GM12874 (cell line): Measurements from ENCODE around the gene SKIC8.

Experiments used
- TF ChIP-seq, protein P1 (sequence below): IDR thresholded peaks from 2 replicates; pipeline ENCODE4 v1.5.1; 2011; ENCODE audit warnings: low read depth, mild to moderate bottlenecking, control low read depth, low read length, moderate library complexity; ENCODE audit not compliant: insufficient read depth

SKIC8 gene

DNA sequence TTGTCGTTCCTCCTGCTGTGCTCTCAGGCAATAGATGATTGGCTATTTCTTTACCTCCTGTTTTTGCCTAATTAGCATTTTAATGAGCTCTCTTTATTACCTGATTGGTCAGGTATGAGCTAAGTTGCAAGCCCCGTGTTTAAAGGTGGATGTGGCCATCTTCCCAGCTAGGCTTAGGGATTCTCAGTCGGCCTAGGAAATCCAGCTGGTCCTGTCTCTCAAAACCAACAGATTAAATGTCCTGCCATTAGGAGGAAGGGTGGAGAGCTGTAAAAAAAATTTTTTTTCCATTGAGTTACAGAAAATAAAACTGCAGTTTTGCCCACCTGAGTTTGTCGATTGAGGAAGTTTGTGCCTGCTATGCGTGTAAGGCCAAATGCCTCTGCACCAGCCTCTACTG, 59.6 kb downstream of the SKIC8 start:
- TF ChIP-seq, protein P1, sequence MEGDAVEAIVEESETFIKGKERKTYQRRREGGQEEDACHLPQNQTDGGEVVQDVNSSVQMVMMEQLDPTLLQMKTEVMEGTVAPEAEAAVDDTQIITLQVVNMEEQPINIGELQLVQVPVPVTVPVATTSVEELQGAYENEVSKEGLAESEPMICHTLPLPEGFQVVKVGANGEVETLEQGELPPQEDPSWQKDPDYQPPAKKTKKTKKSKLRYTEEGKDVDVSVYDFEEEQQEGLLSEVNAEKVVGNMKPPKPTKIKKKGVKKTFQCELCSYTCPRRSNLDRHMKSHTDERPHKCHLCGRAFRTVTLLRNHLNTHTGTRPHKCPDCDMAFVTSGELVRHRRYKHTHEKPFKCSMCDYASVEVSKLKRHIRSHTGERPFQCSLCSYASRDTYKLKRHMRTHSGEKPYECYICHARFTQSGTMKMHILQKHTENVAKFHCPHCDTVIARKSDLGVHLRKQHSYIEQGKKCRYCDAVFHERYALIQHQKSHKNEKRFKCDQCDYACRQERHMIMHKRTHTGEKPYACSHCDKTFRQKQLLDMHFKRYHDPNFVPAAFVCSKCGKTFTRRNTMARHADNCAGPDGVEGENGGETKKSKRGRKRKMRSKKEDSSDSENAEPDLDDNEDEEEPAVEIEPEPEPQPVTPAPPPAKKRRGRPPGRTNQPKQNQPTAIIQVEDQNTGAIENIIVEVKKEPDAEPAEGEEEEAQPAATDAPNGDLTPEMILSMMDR, result no peak

DNA sequence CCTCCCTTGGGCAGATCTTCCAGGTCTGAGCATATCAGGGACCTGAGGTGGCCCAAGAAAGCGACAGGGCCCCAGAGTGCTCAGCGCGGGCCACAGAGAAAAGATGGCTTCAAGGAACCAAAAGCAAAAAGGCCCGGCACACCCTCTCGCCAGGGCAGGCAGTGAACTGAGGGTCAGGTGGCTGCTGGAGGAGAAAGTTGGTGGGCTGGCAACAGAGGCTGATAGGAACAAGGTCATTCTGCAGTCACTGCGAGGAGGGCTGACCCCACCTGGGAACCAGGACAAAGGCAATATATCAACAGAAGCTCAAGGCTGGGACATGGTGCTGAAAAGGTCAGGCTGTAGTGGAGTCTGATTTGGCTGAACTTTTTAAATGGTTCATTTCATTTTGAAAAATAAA, 62.3 kb downstream of the SKIC8 start:
- TF ChIP-seq, protein P1, result no peak

DNA sequence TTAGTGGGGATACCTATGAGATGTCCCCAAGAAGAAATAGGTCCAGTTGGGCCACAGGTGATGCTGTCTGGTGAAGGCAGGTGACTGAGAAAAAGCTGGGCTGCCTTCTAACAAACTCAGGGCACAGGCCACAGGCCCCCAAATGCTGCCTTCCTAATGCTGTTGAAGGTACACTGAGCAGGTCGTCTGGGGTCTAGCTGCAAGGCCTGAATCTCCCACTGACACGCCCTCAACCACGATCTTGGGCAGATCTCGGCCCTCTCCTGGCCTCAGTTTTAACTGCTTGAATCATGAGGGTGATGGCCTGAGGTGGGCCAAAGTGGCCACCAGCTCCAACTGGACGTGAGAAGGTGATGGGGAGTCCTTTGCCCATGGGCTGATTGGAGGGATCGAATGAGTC, 62.9 kb downstream of the SKIC8 start:
- TF ChIP-seq, protein P1, result no peak

DNA sequence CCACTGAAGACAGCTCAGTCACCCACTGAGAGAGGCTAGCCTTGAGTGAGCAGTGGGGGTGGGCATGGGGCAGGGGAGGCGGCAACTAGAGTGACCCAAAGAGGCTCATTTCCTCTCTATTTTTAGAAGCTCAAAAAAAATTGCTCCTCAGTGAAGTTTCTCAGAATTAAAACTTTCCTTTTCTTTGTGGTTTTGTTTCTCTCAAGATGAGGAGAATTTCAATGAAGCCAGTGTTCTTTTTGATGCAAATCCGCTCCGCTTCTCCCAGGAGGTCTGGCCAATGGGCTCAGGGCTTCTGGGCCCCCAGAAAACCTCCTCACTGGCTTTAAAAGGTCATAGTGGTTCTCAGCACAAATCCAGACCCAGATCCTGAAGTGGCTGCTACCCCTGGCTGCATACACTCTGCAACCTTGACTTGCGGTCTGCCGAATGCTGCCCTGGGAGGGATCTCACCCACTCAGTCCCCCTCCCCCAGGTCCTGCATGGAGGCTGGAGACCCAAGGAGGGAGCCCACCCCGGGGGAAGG, 64.8 kb downstream of the SKIC8 start, which contains the start of gene ACSBG1:
ACSBG1 (minus strand) TSS at position 51 of the 526 bp plus-strand sequence. CDS start 64 bp downstream, outside the sequence.
- TF ChIP-seq, protein P1, result no peak

DNA sequence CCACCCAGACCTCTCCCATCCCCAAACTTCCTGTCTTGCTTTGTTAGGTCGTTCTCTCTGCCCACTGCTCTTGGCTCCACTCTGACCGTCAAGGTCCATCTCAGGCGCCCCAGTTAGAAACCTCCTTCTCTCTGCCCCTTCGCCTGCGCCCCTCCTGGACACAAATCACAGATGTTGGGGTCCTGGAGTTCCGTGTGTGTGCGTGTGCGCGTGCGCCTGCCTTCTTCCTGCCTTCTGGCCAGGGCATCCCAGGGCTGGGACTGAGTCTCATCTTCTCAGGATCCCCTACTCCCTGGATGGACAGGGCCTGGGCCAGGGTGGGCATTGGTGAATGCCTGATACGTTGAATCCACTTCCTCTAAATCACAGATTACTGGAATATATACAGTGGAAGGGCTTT, 65.9 kb downstream of the SKIC8 start:
- TF ChIP-seq, protein P1, result no peak
